GM19452 (cell line): Measurements from ENCODE around the gene SYMPK.

ENCODE experiments used
- ATAC-seq: cut with Tn5 transposase; IDR thresholded peaks from one replicate; pipeline ENCODE4 v1.9.1; 2021; ENCODE audit not compliant: unreplicated experiment

SYMPK gene

DNA sequence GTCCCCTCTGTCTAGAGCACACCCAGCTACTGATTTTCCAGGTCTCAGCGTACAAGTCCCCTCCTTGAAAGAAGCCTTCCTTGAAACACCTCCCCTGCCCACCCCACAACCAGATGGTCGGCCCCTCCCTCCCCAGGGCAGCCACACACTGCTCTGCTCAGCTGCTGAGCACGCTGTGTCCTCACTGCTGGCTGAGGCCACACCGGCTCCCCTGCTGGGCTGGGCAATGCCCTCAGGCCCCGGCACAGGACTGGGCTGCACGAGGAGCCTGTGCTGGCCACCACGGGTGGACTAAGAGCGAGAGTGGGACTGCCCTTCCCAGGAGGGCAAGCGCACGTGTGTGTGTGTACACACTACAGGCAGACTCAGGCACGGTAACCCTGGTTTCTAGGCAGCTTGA is 36.0 kb downstream of the SYMPK start:
- ATAC-seq: no peak

DNA sequence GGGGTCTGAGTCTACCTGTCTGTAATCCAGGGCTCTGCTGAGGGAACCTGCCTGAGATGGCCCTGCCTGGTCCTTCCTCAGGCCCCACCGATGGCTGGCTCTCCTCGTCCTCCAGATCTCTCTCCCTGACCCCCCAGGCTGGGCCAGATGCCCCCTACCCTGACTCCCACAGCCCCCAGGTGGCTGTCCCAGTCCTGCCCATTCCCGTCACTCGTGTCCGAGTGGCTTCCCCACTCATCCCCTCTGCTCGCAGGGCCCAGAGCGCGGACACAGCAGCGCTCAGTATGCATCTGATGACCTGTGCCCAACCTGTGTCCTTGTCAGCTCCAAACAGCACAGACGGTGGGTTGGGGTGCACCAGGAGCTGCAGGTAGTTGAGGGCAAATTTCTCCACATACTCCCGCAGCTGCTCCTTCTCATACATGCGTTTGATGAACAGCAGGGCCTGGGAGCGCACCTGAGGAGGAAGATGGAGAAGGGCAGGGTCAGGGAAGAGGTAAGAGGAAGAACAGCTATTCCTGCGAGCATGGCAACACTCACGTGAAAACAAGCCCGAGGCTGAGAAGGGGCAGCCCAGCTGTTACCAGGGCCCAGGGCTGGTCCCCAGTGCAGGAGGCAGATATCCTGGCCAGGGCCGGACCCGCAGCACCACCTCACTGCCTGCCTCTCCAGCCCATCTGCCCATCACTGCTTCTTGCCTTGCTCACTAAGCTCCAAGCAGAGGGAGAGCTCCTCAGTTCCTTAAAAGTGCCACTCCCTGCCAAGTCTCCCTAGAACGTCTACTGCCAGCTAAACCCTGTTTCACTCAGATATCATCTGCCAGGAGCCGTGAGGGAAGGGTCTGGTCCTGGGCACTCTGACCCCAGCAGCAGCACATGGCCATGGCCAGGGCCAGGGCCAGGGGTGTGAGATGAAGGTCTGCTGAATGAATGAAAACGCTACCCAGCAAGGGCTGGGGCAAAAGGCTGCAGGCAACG is 36.7 kb downstream of the SYMPK start:
- no peak for ATAC-seq

DNA sequence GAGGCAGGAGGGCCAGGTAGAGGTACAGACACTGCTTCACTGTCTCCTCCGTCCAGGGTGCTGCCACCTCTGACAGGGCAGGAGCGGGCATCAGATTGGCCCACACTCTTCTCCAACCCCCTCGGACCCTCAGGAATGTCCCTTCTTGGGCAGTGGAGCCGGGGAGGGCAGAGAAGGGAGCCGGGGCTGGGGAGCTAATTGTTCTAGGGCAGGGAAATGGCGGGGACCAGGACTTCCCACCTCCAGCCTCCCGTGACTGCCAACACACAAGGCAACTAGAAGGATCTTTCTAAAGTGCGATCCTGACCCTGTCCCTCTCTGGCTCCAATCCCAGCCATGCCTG is 37.7 kb downstream of the SYMPK start:
- no peak for ATAC-seq

DNA sequence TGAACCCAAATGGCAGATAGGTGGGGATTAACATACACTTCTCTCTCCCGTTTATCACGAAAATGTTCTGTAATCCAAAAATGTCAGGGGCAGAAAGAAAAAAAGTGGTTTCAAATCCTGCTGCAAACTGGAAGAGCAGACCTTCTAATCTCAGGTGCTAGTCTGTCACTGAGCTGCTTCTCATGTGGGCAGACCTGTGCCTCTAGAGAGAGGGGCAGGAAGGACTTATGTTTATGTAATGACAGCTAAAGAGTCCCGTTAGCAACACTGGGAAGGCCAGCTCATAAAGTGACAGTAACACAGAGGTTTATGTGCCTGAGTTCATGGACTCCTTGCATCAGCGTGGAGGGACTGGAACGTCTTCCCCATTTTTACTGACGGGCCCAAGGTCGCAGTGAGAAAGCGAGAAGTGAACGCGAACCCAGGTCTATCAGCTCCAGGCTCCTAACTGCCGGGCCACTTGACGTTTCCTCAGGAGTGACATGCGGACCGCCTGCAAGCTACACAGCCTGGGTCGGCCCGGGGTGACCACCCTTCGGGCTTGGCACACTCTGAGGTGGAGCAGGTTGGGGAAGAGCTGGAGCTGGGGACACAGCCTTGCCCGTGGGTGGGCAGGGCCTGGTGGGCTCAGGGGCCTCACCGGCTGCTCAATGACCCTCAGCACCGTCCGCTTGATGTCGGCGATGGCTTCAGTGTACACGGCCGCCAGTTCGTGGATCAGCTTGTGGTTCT is 38.2 kb downstream of the SYMPK start:
- no peak for ATAC-seq

DNA sequence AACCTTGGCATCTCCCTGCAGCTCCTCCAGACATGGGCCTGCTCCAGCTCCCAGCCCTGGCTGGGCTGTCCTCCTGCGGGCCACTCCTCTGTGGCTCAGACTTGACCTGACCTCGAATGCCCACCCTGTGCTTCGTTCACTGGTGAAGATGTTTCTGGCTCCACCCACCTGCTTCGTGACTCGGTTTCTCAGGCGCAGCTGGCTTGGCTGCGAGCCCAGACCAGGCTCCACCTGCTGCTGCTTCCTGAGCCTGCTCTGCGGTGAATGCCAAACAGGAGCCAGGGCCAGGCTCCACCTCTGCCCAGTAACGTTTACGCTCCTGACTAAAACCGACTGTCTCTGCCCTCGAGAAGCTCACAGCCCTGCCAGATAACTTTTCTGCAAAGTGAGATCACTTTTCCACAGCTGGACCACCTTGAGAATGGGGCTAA is 38.9 kb downstream of the SYMPK start:
- no peak for ATAC-seq

DNA sequence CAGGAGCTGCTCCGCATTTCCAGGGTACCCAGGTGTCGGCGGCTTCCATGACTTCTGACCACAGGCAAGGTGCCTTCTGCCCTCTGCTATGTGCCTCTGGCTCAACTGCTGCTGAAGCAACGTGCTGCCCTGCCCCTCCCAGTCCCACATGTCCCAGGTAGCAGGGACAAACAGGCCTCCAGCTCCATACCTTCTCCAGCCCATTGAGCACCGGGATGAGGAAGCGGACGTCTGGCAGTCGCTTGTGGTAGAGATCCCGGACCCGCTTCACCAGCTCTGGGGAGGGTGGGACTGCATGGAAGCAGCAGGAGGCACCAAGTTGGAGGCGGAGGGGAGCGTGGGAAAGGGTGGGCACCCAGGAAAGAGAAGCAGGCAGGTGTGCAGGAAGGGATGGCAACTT is 39.8 kb downstream of the SYMPK start:
- no peak for ATAC-seq

DNA sequence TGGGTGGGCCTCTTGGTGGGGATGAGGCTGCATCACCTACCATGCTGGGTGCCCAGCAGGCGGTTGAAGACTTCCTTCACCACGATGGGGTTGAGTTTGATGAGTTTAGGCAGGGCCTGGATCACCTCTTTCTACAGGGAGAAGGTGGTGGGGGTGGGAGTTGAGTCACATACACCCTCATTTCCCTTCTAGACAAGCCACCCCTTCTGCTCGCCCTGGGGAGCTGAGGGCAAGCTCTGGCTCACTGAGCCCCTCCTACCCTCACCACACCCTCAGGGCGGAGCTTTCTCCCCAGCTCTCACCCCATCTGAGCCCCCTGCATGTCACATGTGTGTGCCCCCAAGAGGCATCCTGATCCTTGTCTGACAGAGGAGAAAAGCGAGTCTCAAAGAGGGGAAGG is 40.2 kb downstream of the SYMPK start:
- no peak for ATAC-seq

DNA sequence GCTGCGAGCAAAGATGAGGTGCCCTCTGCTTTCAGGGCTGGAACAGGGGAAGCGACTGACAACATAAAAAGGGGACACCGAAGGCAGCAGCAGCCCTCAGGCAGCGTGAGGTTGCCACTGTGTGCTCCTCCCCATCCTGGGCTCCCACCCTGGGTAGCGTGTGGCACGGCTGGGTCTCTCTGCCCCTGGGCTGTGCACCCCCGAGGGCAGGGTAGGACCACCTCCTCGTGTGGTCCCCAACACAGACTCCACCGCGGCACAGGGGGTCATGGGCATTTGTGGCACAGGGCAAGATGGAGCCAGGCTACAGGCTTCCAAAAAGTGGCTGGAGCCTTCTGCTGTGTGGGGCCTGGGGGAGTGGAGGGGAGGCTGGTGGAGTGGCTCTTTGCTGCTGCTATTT is 41.4 kb downstream of the SYMPK start:
- no peak for ATAC-seq

DNA sequence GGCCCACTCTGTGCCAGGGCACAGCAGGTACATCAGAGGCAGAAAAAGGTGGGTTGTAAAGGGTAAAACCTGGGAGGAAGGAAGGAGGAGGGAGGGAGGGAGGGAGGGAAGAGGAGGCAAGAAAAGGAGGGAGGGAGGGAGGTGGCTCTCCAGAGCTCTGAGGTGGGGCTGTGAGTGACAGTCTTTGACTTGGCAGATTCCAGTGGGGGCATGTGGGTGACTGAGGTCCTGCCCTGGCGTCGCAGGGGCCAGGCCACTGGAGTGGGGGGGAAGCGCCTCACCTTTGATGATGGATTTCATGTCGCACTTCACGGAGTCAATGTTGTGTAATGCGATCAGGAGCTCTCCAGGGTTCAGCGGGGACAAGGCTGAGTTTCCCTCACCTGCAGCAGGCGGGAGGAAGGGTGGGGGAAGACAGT is 41.8 kb downstream of the SYMPK start:
- ATAC-seq: no peak

DNA sequence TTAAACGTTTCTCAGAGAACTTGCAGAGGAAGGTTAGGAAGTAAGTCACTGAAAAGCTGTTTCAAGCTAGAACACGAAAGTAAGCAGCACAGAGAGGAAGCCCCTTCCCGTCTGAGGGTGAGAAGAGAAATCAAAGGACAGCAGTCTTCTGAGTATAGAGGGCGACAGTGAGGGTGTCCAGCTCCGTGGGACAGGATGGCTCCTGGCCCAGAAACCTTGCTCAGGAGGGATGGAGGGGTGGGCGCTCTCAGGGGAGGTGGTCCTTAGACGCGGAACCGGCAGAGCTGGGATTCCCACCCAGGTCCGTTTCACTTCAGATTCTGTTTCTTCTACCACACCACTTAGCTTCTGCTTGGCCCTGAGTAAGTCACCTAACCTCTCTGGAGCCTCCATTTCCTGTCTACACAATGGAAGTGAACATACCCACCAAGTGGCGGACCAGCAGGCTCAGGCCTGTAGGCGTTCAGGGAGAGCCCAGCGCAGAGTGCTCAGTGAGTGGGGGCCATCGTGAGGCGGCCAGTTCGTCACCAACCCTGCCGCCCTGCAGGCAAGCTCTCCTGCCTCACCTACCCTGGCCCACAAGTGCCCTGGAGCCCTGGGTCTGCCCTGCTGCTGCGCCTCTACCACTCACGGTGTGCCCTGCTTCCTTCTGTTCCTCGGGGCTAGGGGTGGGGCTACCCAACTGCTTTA is 42.4 kb downstream of the SYMPK start:
- no peak for ATAC-seq

DNA sequence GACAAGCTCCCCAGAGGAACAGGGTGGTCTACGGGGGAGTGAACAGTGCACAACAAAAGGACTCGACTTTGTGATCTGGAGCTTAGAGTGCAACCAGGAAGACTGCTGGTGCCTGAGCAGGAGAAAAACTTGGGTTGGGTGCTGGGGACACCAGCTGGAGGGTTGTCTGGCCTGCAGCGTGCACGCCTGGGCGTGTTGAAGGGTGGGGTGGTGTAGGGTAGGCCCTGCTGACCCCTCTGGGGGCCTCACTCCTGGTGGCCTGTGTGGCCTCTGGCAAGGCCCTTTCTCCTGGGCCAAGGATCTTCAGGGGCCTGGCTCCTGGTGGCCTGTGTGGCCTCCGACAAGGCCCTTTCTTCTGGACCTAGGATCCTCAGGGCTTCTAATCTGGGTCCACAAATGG is 43.2 kb downstream of the SYMPK start:
- ATAC-seq: no peak

DNA sequence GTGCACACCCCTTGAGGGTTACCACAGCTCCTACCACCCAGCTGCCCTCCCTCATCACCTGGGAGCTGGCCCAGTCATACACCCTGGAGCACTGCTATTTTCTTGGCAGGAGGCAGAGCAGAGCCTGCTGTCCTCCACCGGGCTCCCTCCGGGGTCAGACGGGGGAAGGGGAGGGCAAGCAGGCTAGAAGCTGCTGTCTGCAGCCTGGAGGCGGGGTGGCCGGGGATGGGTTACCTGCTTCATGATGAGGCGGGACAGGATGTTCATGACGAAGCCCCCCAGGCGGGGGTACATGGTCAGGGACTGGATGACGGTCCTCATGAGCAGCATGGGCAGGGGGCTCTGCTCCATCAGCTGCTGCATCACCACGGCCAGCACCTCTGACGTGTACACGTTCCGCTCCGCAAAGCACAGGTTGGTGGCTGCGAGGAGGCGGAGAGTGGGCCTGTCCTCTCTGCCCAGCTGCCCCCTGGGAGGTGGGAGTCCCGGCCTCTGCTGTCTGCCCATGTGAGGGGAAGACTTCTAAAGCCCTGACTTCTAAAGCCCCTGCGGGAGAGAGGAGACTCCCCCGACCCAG is 45.1 kb downstream of the SYMPK start:
- ATAC-seq: no peak

DNA sequence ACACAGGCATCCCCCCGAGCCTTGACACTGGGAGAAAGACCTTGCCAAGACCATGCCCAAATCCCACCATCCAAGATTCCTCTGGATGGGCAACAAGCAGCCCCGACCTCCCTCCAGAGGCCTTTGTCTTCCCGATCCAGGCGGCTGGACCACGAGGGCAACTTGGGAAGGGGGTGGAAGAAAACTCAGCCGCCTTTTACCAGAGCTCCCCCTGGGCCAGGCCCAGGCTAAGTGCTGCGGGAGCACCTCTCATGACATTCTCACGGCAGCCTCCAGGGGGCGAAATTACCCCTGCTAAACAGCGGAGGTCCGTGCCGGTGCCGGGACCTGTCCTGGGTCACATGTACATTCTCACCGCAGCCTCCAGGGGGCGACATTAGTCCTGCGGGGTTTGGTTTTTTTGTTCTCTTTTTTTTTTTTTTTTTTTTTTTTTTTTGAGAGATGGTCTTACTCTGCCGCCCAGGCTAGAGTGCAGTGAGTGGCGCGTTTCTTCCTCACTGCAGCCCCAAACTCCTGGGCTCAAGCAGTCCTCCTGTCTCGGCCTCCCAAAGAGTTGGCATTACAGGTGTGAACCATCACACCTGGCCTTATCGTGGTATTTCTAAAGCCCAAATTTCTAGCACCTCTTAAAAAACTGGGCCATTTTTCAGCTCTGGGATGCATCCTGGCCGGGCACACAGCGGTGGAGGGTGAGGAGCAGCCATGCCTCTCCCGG is 45.8 kb downstream of the SYMPK start:
- ATAC-seq: peak; percentile 91

DNA sequence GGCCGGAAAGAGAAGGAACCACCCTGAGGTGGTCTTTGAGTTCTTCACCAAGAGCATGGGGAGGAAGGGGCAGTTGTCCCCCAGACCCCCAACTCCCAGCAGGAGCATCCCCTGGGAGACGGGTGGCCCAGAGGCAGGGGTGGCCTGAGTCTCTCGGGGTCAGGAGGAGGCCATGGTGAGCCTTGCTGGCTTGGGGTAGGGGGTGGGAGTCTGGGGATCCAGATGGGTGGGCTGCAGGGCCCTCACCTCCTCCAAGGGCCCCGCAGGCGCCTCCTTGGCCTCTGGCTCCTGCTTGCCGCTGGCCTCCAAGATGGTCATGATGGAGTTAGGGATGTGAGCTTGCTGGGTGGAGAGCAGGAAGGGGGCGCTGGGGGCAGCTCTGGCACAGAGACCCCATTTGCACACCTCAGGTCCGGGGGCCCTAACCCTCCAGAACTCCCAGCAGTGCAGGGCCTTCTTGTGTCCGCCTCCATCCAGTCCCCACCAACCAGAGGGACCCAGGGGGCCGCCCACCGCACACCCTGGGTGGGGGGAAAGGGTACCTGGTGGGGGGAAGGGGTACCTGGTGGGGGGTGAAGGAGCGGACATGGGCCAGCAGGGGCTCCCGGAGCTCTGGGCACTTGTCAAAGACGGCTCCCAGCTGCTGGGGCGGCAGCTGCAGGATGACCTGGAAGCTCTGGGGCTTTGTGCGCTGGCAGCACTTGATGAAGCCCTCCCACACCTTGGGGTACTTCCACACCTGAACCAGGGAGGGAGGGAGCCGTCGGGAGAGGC is 46.5 kb downstream of the SYMPK start:
- ATAC-seq: no peak

DNA sequence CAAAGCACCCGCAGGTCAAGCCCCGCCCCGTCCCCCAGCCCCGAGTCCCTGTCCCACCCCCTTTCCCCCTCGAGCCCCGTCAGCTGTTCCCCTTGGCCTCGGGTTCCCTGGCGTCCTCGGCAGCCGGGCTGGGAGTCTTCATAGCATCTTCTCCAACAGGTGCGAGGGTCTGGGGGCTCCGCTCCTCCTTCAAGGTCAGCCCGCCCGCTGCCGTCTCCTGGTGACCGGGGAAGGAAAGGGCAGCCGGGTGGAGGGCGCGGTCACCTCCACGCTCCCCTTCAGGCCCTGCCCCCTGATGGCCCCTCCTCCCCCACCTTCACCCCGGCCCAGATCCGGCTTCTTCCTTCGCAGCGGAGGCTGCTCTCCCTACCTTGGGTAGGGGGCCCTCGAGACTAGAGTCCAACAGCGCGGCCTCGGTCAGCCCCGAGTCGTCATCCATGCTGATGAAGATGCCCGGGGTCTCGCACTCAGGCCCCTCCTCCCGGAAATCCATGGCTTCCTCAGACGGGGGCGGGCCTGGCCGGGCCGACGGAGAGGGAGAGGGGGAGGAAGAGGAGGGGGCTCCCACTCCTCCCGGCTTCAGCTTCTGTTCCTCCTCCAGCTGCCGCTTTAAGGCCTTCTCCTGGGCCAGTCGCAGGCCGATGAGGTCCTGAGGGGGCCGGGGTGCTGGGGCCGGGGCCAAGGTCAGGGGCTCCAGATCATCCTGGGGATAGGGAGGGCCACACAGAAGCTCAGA is 47.3 kb downstream of the SYMPK start:
- no peak for ATAC-seq

DNA sequence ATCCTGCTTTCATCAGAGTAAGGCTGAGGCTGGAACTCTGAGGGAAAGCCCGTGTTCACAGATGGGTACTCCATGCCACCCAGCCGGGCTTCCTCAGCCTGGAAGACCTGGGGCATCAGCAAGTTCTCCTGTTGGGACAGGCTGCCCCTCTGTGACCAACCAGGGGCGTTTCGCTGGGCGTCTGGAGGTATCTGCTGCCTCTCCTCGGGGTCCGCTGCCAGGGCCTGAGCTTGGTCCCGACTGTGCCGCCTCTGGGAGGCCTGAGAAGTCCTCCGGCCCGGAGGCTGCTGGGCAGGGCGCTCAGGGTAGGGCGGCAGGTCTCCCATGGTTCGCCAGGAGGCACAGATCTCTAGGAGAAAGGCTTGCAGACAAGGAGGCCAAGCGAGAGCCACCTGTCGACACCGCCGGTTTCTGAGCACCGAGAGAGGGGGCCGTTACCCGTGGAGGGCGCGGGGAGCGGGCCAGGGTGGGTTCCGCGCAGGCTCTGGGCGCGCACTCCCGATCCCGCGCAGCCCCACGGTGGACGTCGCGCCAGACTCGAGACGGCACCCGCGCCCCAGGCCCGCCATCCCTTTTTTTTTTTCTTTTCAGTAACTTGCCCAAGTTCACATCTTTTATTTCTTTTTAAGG is 48.0 kb downstream of the SYMPK start, which contains the start of gene RSPH6A:
TSS of gene RSPH6A (minus strand) at position 458 of the 630 bp plus-strand sequence. CDS start at position 326, 132 bp downstream.
- ATAC-seq: no peak

DNA sequence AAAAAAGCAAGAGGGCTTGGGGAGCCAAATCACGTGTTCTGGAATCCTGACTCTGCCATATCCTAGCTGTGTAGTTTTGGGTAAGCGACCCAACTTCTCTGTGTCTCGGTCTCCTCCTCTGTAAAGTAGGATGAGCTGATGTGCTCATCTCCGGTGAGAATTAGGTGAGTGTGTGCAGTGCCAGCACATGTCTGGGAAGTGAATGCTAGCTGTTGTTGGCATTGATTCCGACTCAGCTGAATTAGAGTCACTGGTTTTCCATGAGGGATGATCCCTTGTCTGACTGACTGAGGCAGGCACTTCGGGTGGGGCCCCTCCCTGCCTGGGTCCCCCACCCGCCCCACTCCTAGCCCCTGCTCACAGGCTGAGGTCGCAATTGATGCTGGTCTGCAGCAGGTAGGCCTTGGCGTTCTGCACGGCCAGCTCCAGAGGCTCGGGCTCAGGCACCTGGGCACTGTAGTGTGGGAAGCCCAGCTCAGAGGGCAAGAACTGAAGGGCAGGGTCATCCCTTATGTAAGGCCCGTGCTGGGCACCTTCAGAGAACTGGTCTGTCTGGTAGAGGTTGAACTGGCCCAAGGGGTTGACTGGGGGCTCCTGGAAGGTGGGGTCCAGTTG is 48.7 kb downstream of the SYMPK start:
- ATAC-seq: no peak

DNA sequence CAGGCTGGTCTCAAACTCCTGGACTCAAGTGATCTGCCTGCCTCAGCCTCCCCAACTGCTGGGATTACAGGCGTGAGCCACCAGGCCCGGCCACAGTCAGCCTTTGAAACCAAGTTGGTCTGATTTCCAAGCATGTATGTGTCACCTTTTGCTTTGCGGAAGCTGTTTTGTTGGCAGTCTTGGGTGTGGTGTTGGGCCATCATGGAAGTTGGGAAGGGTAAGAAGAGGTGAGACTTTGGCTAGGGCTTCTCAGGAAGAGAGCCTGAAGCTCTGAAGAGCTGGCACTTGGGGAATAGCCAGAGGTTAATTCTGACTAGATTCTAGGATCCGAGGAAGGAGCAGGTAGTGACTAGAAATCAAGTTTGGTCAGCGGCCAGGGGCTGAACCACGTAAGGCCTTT is 50.6 kb downstream of the SYMPK start:
- no peak for ATAC-seq
